Left ventricle myocardium superior (tissue), 1 donor: Measurements from ENCODE around the gene RPS6KA2. TPM values are rescaled to one million over a fixed set of nuclear protein-coding genes. Genes with fewer than 3 reads are reported as not detected.
"Not testable (repeated sequence)": the region's sequence is repeated elsewhere in the genome, so short reads cannot be mapped to it uniquely, and the experiment has no call there.

ENCODE experiments used
- ATAC-seq: fragments of 200-7000 bp; cut with Tn5 transposase; one replicate; pipeline ENCODE4 v1.9.1; 2020; ENCODE audit warnings: mild to moderate bottlenecking, moderate library complexity
- DNase-seq: peaks from one replicate; pipeline ENCODE4 v3.0.0-alpha.2; 2020
- intact Hi-C: fragments of 100-400 bp; cut with micrococcal nuclease; formaldehyde crosslinking; loops from one replicate; pipeline ENCODE4 v1.11.0; 2022
- total RNA-seq: library from RNA; stranded (reverse); fragmentation: NEBNext Ultra II Directional; extraction: Animal tissue kit (Norgen Biotek cat#: 25700); gene quantifications from one replicate; pipeline ENCODE4 v1.2.1, GENCODE V29; 2021
- donor health status: DM: no; HTN: yes; CAD: no; lungs with severe emphysema.

The RPS6KA2 gene
- total RNA-seq, 1 donor from 2014 or later: 63.4 TPM

- no peak for DNase-seq
- ATAC-seq: no peak
- intact Hi-C loops: loop anchor here (10.0 kb wide), 1 partner anchor 54 kb away; no protein-coding TSS in a partner anchor
Observed at GRCh38 chr6:166388290-166389004, 238.6 kb downstream of the RPS6KA2 start.

- DNase-seq (no peak), ATAC-seq (no peak)
- intact Hi-C loops: loop anchor here (10.0 kb wide), 1 partner anchor 53 kb away; no protein-coding TSS in a partner anchor
Observed at GRCh38 chr6:166387642-166388289, 239.3 kb downstream of the RPS6KA2 start.

GRCh38 chr6:166387098-166387497, 240.0 kb downstream of the RPS6KA2 start:
- not testable (repeated sequence) for ATAC-seq, DNase-seq
- intact Hi-C loops: loop anchor here (10.0 kb wide), 1 partner anchor 52 kb away; no protein-coding TSS in a partner anchor

- DNase-seq (no peak), ATAC-seq (no peak)
- intact Hi-C loops: loop anchor here (10.0 kb wide), 1 partner anchor 51 kb away; no protein-coding TSS in a partner anchor
Observed at GRCh38 chr6:166386111-166386510, 240.9 kb downstream of the RPS6KA2 start.

GRCh38 chr6:166383802-166384363, 243.2 kb downstream of the RPS6KA2 start:
- intact Hi-C loops: loop anchor here (10.0 kb wide), 1 partner anchor 49 kb away; no protein-coding TSS in a partner anchor
- not testable (repeated sequence) for ATAC-seq
- DNase-seq: peak; percentile 67

GRCh38 chr6:166382933-166383801, 243.9 kb downstream of the RPS6KA2 start, which contains the start of gene MPC1:
Gene MPC1, minus strand, starts transcription at chr6:166382940. Its CDS starts 64 bp downstream, at chr6:166382876.
- DNase-seq: peak; percentile 99
- peak; percentile 96 for ATAC-seq
- intact Hi-C loops: loop anchor here (10.0 kb wide), 1 partner anchor 48 kb away; no protein-coding TSS in a partner anchor

- DNase-seq (no peak), ATAC-seq (peak; percentile 31)
- intact Hi-C loops: loop anchor here (10.0 kb wide), 1 partner anchor 48 kb away; no protein-coding TSS in a partner anchor
Observed at GRCh38 chr6:166382500-166382932, 244.5 kb downstream of the RPS6KA2 start.

GRCh38 chr6:166381733-166382499, 245.1 kb downstream of the RPS6KA2 start:
- intact Hi-C loops: loop anchor here (10.0 kb wide), 1 partner anchor 47 kb away; no protein-coding TSS in a partner anchor
- ATAC-seq (peak; percentile 67), DNase-seq (peak; percentile 85)

GRCh38 chr6:166381381-166381732, 245.7 kb downstream of the RPS6KA2 start:
- DNase-seq (no peak), ATAC-seq (no peak)
- intact Hi-C loops: loop anchor here (10.0 kb wide), 1 partner anchor 47 kb away; no protein-coding TSS in a partner anchor

GRCh38 chr6:166379800-166380199, 247.3 kb downstream of the RPS6KA2 start:
- no peak for ATAC-seq
- no peak for DNase-seq
- intact Hi-C loops: loop anchor here (10.0 kb wide), 1 partner anchor 45 kb away; no protein-coding TSS in a partner anchor

GRCh38 chr6:166379103-166379586, 247.9 kb downstream of the RPS6KA2 start:
- DNase-seq (no peak), ATAC-seq (no peak)
- intact Hi-C loops: no loop called here

- intact Hi-C loops: no loop called here
- no peak for DNase-seq
- ATAC-seq: no peak
Observed at GRCh38 chr6:166377721-166378120, 249.3 kb downstream of the RPS6KA2 start.

GRCh38 chr6:166375013-166375412, 252.0 kb downstream of the RPS6KA2 start:
- no peak for DNase-seq
- intact Hi-C loops: no loop called here
- no peak for ATAC-seq

GRCh38 chr6:166370489-166370888, 256.6 kb downstream of the RPS6KA2 start:
- ATAC-seq: no peak
- intact Hi-C loops: no loop called here
- no peak for DNase-seq

- no peak for DNase-seq
- intact Hi-C loops: no loop called here
- no peak for ATAC-seq
Observed at GRCh38 chr6:166369782-166370181, 257.3 kb downstream of the RPS6KA2 start.

- intact Hi-C loops: no loop called here
- ATAC-seq (peak; percentile 31), DNase-seq (no peak)
Observed at GRCh38 chr6:166366921-166367320, 260.1 kb downstream of the RPS6KA2 start.

GRCh38 chr6:166365806-166366205, 261.2 kb downstream of the RPS6KA2 start:
- ATAC-seq: peak; percentile 22
- intact Hi-C loops: no loop called here
- no peak for DNase-seq

GRCh38 chr6:166365221-166365620, 261.8 kb downstream of the RPS6KA2 start:
- ATAC-seq: peak; percentile 70

More at GRCh38 chr6:166365221-166365620, 261.8 kb downstream of the RPS6KA2 start:
- intact Hi-C loops: no loop called here
- DNase-seq: no peak
